ENCODE results near the gene WFIKKN1. TPM values are rescaled to one million over a fixed set of nuclear protein-coding genes. Genes with fewer than 3 reads are reported as not detected.

The WFIKKN1 gene
- total and polyA plus RNA-seq, 2 of the 13 experiments (the other 11 are each of a cell fraction or from before 2014, with no cell fraction given), result 1.7 to 4.9 TPM

DNA sequence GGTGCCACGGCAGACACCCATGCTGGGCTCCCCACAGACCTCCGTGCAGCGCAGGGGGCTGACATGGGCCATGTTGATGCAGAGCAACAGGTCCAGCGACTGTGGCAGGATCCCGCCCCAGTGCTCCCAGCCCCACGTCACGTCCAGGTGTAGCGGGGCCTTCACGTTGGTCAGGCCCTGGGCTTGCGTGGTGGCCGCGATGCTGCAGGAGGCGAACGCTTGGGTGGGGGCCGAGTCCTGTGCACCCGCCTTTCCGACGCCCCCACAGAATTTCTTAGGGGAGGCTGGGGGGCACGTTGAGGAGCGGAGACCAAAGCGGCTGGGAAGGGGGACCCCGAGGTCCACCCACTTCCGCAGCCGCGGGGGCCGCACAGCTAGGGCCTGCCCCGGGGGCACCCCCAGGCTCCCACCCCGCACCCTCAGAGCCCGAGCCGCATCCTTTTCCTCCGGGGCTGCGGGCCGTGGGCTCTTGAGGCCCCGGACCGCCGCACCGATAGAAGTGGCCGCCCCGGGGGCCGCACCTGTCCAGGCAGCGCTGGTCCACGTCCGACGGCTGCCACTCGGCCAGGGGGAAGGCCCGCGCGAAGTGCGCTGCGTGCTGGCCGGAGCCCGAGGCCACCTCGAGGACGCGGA is 4.9 kb downstream of the WFIKKN1 start (continued):
- TF ChIP-seq, protein P1, sequence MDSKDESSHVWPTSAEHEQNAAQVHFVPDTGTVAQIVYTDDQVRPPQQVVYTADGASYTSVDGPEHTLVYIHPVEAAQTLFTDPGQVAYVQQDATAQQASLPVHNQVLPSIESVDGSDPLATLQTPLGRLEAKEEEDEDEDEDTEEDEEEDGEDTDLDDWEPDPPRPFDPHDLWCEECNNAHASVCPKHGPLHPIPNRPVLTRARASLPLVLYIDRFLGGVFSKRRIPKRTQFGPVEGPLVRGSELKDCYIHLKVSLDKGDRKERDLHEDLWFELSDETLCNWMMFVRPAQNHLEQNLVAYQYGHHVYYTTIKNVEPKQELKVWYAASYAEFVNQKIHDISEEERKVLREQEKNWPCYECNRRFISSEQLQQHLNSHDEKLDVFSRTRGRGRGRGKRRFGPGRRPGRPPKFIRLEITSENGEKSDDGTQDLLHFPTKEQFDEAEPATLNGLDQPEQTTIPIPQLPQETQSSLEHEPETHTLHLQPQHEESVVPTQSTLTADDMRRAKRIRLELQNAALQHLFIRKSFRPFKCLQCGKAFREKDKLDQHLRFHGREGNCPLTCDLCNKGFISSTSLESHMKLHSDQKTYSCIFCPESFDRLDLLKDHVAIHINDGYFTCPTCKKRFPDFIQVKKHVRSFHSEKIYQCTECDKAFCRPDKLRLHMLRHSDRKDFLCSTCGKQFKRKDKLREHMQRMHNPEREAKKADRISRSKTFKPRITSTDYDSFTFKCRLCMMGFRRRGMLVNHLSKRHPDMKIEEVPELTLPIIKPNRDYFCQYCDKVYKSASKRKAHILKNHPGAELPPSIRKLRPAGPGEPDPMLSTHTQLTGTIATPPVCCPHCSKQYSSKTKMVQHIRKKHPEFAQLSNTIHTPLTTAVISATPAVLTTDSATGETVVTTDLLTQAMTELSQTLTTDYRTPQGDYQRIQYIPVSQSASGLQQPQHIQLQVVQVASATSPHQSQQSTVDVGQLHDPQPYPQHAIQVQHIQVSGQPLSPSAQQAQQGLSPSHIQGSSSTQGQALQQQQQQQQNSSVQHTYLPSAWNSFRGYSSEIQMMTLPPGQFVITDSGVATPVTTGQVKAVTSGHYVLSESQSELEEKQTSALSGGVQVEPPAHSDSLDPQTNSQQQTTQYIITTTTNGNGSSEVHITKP (CRISPR knock-in tag; IDR thresholded peaks at IDR 0.05; ENCODE audit: low read depth), result no peak
- TF ChIP-seq HMG20A (CRISPR knock-in tag; IDR thresholded peaks at IDR 0.05; ENCODE audit: borderline replicate concordance) (no peak), ZNF619 (CRISPR knock-in tag; IDR thresholded peaks at IDR 0.05) (0 out of 2 replicates have a peak, but pooled peaks have one; percentile 14), NFKBIZ (CRISPR knock-in tag; IDR thresholded peaks at IDR 0.05) (no peak), JDP2 (CRISPR knock-in tag; IDR thresholded peaks at IDR 0.05; ENCODE audit: borderline replicate concordance) (no peak), MTA1 (CRISPR knock-in tag; IDR thresholded peaks at IDR 0.05; ENCODE audit: borderline replicate concordance) (peak; percentile 63; the same call in 1 of the 2 replicates), ZBTB38 (CRISPR knock-in tag; IDR thresholded peaks at IDR 0.05) (no peak), RFXAP (CRISPR knock-in tag; IDR thresholded peaks at IDR 0.05; ENCODE audit: borderline replicate concordance) (no peak), ZMAT3 (CRISPR knock-in tag; conservative IDR thresholded peaks at IDR 0.05) (peak; percentile 63; the same call in 1 of the 2 replicates)
- TF ChIP-seq, protein P2, sequence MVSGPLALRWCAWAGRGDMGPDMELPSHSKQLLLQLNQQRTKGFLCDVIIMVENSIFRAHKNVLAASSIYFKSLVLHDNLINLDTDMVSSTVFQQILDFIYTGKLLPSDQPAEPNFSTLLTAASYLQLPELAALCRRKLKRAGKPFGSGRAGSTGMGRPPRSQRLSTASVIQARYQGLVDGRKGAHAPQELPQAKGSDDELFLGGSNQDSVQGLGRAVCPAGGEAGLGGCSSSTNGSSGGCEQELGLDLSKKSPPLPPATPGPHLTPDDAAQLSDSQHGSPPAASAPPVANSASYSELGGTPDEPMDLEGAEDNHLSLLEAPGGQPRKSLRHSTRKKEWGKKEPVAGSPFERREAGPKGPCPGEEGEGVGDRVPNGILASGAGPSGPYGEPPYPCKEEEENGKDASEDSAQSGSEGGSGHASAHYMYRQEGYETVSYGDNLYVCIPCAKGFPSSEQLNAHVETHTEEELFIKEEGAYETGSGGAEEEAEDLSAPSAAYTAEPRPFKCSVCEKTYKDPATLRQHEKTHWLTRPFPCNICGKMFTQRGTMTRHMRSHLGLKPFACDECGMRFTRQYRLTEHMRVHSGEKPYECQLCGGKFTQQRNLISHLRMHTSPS (CRISPR knock-in tag; IDR thresholded peaks at IDR 0.05; ENCODE audit: low read depth), result no peak
- TF ChIP-seq, protein P3, sequence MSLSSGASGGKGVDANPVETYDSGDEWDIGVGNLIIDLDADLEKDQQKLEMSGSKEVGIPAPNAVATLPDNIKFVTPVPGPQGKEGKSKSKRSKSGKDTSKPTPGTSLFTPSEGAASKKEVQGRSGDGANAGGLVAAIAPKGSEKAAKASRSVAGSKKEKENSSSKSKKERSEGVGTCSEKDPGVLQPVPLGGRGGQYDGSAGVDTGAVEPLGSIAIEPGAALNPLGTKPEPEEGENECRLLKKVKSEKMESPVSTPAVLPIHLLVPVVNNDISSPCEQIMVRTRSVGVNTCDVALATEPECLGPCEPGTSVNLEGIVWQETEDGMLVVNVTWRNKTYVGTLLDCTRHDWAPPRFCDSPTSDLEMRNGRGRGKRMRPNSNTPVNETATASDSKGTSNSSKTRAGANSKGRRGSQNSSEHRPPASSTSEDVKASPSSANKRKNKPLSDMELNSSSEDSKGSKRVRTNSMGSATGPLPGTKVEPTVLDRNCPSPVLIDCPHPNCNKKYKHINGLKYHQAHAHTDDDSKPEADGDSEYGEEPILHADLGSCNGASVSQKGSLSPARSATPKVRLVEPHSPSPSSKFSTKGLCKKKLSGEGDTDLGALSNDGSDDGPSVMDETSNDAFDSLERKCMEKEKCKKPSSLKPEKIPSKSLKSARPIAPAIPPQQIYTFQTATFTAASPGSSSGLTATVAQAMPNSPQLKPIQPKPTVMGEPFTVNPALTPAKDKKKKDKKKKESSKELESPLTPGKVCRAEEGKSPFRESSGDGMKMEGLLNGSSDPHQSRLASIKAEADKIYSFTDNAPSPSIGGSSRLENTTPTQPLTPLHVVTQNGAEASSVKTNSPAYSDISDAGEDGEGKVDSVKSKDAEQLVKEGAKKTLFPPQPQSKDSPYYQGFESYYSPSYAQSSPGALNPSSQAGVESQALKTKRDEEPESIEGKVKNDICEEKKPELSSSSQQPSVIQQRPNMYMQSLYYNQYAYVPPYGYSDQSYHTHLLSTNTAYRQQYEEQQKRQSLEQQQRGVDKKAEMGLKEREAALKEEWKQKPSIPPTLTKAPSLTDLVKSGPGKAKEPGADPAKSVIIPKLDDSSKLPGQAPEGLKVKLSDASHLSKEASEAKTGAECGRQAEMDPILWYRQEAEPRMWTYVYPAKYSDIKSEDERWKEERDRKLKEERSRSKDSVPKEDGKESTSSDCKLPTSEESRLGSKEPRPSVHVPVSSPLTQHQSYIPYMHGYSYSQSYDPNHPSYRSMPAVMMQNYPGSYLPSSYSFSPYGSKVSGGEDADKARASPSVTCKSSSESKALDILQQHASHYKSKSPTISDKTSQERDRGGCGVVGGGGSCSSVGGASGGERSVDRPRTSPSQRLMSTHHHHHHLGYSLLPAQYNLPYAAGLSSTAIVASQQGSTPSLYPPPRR (CRISPR knock-in tag; IDR thresholded peaks at IDR 0.05; ENCODE audit: borderline replicate concordance), result peak; percentile 75; the same call in 1 of the 2 replicates
- TF ChIP-seq, protein P4, sequence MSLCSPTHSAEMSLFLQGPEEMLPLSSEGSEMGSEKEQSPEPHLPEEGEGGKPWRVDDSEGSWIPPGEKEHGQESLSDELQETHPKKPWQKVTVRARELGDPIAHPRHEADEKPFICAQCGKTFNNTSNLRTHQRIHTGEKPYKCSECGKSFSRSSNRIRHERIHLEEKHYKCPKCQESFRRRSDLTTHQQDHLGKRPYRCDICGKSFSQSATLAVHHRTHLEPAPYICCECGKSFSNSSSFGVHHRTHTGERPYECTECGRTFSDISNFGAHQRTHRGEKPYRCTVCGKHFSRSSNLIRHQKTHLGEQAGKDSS (CRISPR knock-in tag; IDR thresholded peaks at IDR 0.05; ENCODE audit: borderline replicate concordance, low read depth), result 0 out of 2 replicates have a peak, but pooled peaks have one; percentile 48
- TF ChIP-seq, protein P5, sequence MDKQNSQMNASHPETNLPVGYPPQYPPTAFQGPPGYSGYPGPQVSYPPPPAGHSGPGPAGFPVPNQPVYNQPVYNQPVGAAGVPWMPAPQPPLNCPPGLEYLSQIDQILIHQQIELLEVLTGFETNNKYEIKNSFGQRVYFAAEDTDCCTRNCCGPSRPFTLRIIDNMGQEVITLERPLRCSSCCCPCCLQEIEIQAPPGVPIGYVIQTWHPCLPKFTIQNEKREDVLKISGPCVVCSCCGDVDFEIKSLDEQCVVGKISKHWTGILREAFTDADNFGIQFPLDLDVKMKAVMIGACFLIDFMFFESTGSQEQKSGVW (CRISPR knock-in tag; IDR thresholded peaks at IDR 0.05; ENCODE audit: borderline replicate concordance), result peak; percentile 68; the same call in 1 of the 2 replicates
- TF ChIP-seq, protein P6, sequence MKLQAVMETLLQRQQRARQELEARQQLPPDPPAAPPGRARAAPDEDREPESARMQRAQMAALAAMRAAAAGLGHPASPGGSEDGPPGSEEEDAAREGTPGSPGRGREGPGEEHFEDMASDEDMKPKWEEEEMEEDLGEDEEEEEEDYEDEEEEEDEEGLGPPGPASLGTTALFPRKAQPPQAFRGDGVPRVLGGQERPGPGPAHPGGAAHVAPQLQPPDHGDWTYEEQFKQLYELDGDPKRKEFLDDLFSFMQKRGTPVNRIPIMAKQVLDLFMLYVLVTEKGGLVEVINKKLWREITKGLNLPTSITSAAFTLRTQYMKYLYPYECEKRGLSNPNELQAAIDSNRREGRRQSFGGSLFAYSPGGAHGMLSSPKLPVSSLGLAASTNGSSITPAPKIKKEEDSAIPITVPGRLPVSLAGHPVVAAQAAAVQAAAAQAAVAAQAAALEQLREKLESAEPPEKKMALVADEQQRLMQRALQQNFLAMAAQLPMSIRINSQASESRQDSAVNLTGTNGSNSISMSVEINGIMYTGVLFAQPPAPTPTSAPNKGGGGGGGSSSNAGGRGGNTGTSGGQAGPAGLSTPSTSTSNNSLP (IDR thresholded peaks at IDR 0.05; ENCODE audit: low read depth, low read length), result no peak
